HG02623 (cell line): Measurements from ENCODE around the gene PTGES3.
A peak's percentile ranks its signal among the peaks of the same experiment; 100 is the strongest.
"Not testable (repeated sequence)": the region's sequence is repeated elsewhere in the genome, so short reads cannot be mapped to it uniquely, and the experiment has no call there.

Source experiments
- ATAC-seq: cut with Tn5 transposase; IDR thresholded peaks from one replicate; pipeline ENCODE4 v1.9.1; 2021; ENCODE audit warnings: moderate library complexity; ENCODE audit not compliant: unreplicated experiment

Gene PTGES3

DNA sequence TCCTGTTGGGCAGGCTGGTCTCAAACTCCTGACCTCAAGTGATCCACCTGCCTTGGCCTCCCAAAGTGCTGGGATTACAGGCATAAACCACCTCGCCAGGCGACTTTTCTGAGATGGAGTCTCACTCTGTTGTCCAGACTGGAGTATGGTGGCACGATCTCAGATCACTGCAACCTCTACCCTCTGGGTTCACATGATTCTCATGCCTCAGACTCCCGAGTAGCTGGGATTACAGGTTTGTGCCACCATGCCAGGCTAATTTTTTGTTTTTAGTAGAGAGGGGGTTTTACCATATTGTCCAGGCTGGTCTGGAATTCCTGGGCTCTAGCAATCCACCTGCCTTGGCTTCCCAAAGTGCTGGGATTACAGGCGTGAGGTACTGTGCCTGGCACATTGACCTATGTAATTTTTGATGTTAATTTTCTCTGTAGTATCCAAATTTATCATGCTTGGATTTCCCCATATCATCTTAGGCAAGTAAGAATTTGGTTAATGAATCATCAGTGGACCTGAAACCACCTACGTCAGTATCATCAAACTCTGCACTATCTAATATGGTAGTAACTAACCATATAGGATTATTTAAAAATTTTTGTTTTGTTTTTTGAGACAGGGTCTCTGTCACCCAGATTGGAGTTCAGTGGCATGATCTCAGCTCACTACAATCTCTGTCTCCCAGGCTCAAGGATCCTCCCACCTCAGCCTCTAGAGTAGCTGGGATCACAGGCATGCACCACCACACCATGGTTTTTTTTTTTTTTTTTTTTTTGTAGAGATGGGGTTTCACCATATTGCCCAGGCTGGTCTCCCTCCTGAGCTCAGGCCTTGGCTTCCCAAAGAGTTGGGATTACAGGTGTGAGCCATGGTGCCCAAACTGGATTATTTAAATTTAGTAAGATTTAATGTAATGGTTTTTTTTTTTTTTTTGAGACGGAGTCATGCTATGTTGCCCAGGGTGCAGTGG lies 30.4 kb downstream of the PTGES3 start:
- ATAC-seq: no peak

DNA sequence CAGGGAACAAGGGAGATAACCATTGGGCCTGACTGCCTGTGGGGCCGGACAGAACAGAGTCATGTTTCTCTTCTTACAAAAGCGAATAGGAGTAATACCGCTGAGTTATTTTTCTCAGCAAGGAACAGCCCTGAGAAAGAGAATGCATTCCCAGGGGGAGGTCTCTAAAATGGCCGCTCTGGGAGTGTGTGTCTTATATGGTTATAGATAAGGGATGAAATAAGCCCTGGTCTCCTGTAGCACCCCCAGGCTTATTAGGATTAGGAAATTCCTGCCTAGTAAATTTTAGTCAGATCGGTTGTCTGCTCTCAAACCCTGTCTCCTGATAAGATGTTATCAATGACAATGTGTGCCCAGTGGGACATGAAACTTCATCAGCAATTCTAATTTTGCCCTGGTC lies 34.3 kb downstream of the PTGES3 start:
- ATAC-seq: not testable (repeated sequence)

DNA sequence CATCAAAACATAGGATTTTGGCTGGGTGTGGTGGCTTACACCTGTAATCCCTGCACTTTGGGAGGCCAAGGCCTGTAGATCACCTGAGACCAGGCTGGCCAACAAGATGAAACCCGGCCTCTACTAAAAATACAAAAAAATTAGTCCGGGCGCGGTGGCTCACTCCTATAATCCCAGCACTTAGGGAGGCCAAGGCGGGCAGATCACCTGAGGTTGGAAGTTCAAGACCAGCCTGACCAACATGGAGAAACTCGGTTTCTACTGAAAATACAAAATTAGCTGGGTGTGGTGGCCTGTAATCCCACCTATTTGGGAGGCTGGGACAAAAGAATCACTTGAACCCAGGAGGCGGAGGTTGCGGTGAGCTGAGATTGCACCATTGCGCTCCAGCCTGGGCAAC lies 40.1 kb downstream of the PTGES3 start:
- not testable (repeated sequence) for ATAC-seq

DNA sequence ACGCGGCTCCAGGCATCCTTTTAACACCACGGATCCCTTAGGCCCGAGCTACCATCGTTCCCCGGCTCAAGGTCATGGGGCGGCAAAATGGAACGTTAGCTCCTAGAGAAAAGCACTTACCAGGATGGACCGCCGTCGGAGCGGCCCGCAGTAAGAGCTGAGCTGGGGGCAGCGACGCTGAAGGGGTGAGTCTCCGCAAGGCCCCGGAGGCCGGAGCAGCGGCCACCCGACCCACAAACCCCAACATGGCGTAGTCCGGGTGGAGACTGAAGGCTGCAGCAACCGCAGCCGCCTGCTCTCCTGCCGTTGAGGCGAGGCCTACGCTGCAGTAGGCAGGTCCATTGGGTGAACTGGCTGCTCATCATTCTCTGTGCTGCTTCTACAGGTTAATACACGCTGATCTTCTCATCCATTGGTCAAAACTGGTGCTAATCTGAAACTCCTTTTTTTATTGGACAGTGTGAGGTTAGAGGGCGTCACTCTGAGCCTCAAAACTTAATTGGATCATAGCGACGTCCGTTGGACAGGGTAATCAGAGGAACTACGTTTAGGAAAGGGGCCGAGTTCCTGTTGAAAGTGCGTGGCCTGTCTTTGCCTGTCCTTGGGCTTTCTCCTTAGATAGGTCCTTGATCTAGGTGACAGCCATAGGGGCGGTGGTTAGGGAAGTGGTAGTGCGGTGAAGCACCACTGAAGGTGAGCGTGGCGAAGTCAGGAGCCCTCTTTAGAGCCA lies 42.2 kb downstream of the PTGES3 start, which contains the start of gene ATP5F1B:
Gene ATP5F1B (minus strand): TSS at position 268 of the 730 bp plus-strand sequence. CDS start 21 bp downstream, at position 247.
- ATAC-seq: peak; percentile 99

DNA sequence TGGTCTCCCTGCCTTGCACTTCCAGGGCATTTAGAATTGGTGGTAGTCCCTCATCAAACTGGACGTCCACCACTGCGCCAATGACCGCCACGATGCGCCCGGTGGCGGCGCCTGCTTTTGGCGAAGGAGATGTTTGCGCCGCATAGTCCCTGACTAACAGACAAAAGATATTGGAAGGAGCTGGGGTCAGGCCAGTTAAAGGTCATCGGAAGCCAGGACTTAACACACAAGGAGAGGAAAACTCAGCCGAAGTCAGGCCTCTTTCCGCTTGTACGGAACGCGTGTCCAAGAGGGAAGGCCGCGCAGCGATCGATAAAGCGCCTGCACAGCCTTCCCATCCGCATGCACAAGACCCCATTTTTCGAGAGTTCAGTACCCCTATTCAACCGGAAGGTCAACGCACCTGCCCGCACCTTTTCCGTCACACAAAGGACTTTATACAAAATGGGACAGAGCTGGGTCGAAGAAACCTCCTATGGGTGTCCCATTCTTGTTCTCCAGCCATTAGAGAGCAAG lies 42.8 kb downstream of the PTGES3 start:
- no peak for ATAC-seq

DNA sequence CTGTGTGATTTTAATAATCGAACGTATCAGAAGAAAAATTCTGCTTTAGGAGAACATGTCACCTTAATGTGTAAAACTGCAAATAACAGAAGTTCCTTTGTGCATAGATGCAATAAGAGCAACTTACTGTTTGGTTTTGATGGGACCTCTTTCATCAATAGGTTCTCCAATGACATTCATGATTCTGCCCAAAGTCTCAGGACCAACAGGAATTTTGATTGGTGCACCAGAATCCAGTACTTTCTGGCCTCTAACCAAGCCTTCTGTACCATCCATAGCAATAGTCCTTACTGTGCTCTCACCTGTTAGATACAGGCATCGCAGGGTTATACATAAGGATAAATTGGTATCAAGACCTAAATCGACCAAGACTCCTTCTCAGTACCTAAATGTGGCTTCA lies 43.4 kb downstream of the PTGES3 start:
- ATAC-seq: no peak

DNA sequence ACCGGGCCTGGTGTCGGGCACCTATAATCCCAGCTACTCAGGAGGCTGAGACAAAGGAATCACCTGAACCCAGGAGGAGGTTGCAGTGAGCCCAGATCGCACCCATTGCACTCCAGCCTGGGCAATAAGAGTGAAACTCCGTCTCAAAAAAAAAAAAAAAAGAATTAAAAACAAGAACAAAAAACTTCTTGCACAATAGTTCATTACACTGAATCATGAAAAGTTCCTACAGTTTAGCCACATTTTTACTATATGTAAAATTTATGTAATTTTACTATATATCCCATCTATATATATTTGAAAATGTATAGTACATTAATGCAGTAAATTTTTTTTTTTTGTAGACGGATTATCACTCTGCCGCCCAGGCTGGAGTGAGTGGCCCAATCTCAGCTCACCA lies 46.9 kb downstream of the PTGES3 start:
- ATAC-seq: no peak

DNA sequence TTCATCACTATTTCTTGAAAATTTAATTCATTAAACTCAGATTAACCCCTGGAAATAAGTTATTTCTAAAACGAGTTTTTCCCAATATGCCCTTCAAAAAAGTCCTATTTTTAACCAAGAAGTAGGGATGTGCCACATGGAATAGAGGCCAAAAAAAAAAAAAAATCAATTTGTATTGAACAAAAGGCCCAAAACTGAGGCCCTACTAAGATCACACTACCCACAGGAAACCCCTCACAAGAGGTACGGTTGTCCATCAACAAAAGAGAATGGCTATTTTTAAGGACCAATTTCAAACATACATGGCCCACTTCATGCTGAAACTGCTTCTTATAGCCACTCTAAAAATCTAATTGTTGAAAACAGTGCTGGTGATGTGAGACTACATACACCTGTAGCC lies 50.5 kb downstream of the PTGES3 start:
- ATAC-seq: no peak

DNA sequence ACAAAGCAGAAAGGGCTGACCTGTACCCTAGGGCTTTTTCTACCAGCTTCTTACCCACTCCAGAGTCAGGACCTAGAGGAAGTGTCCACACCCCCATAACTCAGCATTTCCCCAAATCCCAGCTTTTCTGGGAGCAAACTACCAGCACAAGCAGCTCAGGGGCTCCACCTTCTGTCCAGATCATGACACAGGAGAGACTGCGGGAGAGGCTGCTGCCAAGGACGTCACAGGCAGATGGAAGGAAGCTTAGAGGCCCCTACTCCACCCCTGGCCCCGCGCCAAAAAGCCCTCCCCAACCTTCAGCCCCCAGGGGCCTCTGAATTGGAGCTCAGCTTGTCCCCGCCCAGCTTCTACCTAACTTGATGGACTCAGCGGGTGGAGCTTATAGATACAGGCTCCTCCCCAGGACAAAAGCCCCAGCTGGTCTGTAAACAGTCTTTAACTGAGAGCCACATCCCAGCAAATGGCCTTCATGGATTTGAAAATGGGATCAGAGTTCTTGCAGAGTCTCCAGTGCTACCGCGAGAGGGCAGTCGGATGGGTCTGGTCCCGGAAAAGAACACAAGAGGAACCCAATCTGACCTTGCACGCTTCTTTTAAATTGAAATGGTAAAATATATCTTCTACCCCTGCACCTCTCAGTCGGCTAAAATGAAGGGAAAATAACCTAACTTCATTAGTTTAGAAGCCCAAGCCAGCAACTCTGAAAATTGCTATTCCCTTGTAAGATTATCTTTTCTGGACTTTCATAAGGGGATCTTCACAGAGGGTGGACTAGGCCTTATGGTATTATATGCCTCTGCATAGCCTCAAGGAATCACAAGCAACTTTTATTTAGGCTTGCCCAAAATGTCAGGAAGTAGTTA lies 51.2 kb downstream of the PTGES3 start:
- ATAC-seq: peak; percentile 40

DNA sequence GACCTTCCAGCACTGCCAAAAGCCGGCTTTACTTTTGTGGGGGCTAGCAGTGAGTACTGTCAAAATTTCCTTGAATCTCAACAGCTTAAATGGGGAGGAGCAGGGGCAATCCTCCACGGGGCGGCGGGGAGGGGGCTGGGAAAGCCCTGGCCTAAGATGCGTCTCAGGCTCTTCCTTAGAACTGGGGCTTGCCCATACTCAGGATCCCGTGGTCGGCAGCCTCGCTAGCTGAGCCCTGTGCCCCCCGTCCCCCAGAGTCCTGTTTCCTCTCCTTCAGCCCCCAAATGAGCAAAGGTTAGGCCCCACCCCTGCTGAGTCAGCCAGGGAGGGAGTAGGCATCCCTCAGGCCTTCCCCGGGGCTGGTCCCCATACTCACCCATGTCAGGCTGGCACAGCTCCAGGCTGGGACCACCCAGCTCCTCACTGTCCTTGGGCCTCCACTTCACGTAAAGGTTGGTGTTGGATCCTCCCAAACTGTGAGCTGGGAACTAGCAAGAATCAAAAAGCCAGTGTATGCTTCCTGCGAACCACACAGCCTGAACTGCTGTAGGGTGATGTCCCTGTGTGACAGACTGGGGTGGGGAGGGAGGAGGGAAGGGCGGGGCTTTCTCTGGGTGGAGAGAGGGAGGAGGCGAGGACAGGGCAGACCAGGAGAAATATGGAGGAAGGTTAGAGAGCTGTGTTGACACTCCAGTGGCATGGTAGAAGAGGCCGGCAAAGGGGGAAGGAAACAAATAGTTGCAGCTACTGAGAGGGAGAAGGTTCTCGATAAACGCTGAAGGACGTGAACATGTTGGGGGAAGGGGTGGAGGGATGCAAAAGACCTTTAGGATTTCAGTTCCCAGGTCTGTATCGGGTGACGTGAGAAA lies 52.0 kb downstream of the PTGES3 start:
- peak; percentile 38 for ATAC-seq

DNA sequence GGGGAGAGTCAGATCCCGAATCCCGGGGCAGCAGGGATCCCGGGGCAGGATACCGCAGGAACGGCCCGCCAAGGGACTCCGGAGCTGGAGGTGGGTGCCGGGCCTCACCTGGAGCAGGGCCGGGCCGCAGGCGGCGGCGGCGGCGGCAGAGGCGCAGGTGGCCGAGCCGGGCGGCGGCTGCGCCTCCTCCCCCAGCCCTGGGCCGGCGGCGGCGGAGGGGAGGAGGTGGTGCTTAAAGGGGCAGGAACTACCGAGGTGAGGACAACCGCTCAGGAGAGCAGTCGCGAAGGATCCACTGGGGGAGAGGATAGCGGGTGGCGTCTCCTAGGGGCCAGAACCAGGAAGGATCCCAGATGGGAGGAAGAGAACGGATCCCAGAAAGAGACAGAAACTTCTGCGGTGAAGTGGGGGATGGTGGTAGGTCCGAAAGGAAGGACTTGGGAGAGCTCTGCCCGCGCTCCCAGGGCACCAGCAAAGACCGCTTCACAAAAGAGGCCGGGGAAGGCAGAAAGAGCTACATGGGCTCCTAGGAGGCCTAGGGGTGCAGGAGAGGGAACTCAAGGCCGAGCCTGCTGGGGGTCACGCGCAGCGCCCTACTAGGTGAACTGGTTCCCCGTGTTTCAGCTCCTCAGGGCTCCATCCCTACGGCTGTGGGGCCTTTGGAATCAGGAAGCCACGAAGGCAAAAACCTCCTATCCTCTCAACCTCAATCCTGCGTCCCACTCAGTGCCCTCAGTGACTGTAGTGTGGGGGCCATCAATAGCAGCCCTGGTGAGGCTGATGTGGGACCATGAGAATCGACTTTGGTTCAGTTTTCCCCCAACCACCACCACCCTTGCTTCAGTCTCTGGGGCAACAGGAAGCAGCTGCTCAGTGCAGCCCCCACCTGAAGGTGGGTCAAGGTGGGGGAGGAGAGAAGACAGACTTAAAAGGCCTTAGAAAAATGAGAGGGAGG lies 53.0 kb downstream of the PTGES3 start:
- peak; percentile 25 for ATAC-seq

DNA sequence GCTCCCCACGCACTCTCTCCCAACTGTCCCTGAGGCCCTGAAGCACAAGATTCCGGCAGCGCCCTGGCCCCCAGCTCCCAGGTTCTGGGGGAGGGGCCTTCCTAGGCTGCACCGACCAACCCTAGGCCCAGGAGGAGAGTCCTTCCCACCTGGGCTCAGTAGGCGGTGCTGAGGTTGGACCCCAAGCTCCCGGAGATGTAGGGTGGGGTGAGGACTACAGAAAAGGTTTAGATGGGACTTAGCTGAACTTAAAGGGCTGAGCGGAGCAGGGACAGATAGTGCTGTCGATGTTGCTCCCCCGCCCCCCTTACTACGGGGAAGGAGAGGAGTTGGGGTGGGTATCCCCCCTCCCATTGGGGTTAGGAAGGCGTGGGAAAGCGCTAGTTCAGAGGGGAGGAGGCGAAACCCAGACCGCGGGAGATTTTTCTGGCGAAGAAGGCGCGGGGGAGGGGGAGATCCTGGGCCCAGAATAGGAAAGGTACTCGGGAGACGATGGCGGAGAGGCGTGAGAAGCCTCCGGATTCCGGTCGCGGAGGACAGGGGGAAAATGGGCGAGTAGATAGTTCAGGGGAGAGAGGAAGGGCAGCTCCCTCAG lies 53.7 kb downstream of the PTGES3 start:
- ATAC-seq: no peak

DNA sequence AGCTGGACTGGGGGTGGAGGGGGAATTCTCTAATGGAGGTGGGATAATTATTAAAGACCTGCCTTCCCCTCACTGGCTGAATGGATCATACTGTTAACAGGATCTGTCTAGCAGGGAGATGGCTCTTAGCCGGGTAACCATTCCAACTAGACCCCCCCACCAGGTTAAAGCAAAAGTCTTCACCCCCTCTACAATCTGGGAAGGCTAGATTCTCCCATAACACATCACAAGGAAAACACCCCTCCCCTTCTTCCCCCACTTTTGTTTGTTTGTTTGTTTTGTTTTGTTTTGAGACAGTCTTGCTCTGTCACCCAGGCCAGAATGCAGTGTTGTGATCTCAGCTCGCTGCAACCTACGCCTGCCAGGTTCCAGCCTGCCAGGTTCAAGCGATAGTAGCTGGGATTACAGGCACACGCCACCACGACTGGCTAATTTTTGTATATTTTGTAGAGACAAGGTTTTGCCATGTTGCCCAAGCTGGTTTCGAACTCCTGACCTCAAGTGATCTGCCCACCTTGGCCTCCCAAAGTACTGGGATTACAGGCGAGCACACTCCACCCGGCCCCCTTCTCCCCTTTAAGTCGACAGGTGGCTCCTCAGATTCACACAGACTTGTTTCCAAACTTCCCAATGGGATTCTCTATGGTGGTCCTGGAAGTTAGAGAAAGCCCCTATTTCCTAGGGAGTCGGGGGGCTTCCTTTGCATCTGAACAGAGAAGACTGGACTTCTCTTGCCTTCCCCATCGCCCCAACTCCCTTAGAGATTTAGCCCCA lies 54.4 kb downstream of the PTGES3 start:
- no peak for ATAC-seq

DNA sequence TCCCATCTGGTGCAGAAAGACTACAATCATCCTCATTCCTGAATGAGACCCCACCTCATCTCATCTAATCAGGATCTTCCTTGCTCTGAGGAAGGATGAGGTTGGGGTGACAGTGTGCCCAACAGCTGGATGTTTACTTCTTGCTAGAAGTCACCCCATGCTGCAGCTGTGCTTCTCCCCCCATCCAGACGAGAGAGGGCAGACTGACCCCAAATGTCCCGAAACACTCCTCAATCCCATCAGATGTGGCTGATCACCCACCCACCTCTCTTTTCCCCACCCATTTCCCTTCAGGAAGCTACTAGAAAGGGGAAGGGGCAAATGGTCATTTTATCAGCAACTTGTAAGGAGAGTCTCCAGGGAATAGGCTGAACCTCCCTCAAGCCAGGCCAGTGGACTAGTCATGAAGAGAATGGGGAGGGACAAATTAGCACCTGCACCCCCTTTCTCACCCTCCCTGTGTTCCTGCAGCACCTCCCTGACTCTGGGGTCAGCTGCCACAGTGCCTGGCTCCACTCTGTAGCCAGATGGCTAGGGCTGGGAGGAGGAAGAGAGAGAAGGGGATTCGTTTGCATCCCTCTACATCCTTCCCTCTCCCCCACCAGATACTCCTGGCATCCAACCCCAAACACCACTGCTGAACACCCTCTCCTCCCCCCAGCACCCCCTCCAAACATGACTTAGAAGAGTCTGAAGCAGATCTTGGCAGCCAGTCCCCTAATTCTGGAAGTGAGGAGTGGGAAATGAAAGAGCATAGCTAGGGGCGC lies 55.2 kb downstream of the PTGES3 start:
- ATAC-seq: no peak

DNA sequence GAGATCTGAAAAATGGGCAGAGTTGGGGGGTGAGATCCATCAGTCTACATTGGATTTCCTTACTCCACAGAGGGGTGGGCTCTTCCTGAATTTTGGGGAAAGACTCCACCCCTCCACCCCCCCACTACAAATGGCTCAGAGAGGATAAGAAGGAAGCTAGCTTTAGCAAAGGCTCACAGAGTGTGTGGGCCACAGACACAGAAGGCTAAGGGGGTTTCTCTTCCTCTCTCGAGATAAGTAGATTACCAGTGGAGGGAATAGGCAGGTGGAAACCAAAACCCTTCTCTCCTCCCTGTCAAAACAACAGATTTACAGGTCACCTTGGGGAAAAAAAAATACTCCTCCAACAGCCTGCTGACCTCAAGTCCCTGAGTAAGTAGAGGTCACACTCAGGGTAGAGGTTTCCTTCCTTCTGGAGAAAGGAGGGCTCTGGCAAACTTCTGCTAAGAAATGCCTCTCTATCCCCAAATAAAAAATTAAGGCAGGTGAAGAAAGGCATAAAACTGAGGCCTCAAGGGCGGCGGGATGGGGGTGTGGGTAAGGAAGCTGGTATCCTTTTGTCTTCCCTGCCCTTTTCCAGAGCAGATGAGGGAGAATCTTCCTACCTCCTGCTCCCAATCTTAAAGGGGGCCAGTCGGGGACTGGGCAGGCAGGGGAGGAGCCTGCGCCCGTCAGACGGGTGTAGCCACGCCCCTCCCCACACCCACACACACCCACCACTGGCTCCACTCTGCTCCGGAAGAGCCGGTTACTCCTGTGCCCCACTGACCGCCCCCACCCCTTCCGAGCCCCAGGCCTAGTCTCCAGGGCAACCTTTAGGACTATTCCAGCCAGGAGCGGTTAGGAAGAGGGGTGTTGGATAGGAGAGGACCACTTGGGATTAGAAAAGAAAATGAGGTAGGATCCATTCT lies 56.0 kb downstream of the PTGES3 start:
- ATAC-seq: peak; percentile 21

DNA sequence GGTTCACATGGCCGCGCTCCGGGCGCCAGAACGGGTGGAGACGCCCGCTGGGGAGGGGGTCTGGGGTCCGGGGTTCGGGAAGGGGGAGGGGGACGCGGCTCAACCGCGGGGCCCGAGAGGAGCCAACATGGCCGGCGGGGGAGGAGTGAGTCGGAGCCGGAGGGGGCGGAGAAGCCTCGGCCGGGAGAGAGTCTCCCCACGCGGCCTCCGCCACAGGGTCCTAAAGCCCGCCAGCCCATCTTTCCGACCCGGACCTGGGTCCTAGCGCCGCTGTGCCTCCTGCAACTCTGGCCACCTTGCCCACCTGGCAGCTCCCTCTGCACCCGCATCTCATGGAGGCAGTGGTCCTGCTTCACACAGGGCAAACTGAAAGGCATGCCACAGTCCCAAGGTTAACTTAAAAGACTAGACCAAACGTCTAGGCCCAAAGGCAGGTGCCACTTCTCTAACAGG lies 57.9 kb downstream of the PTGES3 start, which contains the start of gene BAZ2A:
Gene BAZ2A (minus strand): TSS at position 147 of the 453 bp plus-strand sequence. CDS start 12,796 bp downstream, outside the sequence.
- ATAC-seq: peak; percentile 42
